ENCODE data around the gene KMT5B. TPM values are rescaled to one million over a fixed set of nuclear protein-coding genes. Genes with fewer than 3 reads are reported as not detected.

KMT5B gene
- polyA plus RNA-seq, 3 donors = 12.2 to 22.0 (median 19.5) TPM

GRCh38 chr11:68177877-68178276, 35.2 kb downstream of the KMT5B start:
- Histone ChIP-seq H3K9ac (ENCODE audit: insufficient read depth, low read length, poor library complexity, severe bottlenecking) (no peak overlapping the region), H3K79me2 (ENCODE audit: insufficient read depth, low read length) (no peaks in the 10 kb centered on the region), H3K9me3 (replicated peaks in 1 of 2; ENCODE audit: control insufficient read depth in 1 of 2, insufficient read depth in 1 of 2, low read length in 2 of 2) (no peaks in the 10 kb centered on the region), H3K4me2 (replicated peaks; ENCODE audit: extremely low read depth, low read length, poor library complexity, severe bottlenecking) (no peak overlapping the region), H3K27ac (ENCODE audit: low read depth in 1 of 2, low read length in 2 of 2) (no peak overlapping the region), H3K36me3 (replicated peaks in 1 of 2; ENCODE audit: control insufficient read depth in 1 of 2, insufficient read depth in 2 of 2, low read length in 2 of 2) (peaks cover 66 to 96% of the 10 kb centered on the region in 2 donors), H3K27me3 (ENCODE audit: control insufficient read depth in 2 of 2, insufficient read depth in 2 of 2, low read length in 2 of 2) (no peaks in the 10 kb centered on the region), H3K4me3 (replicated peaks in 1 of 3; ENCODE audit: low read depth in 2 of 3, low read length in 3 of 3) (no peak overlapping the region), H2AFZ (ENCODE audit: insufficient read depth, low read depth, low read length, poor library complexity, severe bottlenecking) (no peak overlapping the region), H4K20me1 (ENCODE audit: insufficient read depth, low read length) (peaks cover 5% of the 10 kb centered on the region), H3K4me1 (ENCODE audit: control insufficient read depth in 1 of 2, insufficient read depth in 2 of 2, low read length in 2 of 2) (no peaks in the 10 kb centered on the region)
- Mint-ChIP-seq H3K27ac (no peak overlapping the region), H3K4me3 (no peak overlapping the region), H3K36me3 (peaks cover 55 to 84% of the 10 kb centered on the region in 2 donors), H3K4me1 (peaks cover 3% of the 10 kb centered on the region), H3K9me3 (no peaks in the 10 kb centered on the region), H3K27me3 (ENCODE audit: low read depth in 3 of 3) (no peaks in the 10 kb centered on the region)
- 81% methylated on average over 4 of the region's 5 CpGs for WGBS (ENCODE audit: insufficient coverage)
- intact Hi-C loops (cut with micrococcal nuclease) = no loop called here
- no peak for DNase-seq
- TF ChIP-seq CTCF (IDR thresholded peaks at IDR 0.05) = no peak

GRCh38 chr11:68173926-68174325, 39.2 kb downstream of the KMT5B start:
- Histone ChIP-seq H2AFZ (ENCODE audit: insufficient read depth, low read depth, low read length, poor library complexity, severe bottlenecking) (no peak overlapping the region), H3K4me3 (replicated peaks in 1 of 3; ENCODE audit: low read depth in 2 of 3, low read length in 3 of 3) (no peak overlapping the region), H4K20me1 (ENCODE audit: insufficient read depth, low read length) (peaks cover 5% of the 10 kb centered on the region), H3K4me2 (replicated peaks; ENCODE audit: extremely low read depth, low read length, poor library complexity, severe bottlenecking) (no peak overlapping the region), H3K9ac (ENCODE audit: insufficient read depth, low read length, poor library complexity, severe bottlenecking) (no peak overlapping the region), H3K27me3 (ENCODE audit: control insufficient read depth in 2 of 2, insufficient read depth in 2 of 2, low read length in 2 of 2) (no peaks in the 10 kb centered on the region), H3K79me2 (ENCODE audit: insufficient read depth, low read length) (no peaks in the 10 kb centered on the region), H3K9me3 (replicated peaks in 1 of 2; ENCODE audit: control insufficient read depth in 1 of 2, insufficient read depth in 1 of 2, low read length in 2 of 2) (no peaks in the 10 kb centered on the region), H3K27ac (ENCODE audit: low read depth in 1 of 2, low read length in 2 of 2) (no peak overlapping the region), H3K4me1 (ENCODE audit: control insufficient read depth in 1 of 2, insufficient read depth in 2 of 2, low read length in 2 of 2) (no peaks in the 10 kb centered on the region), H3K36me3 (replicated peaks in 1 of 2; ENCODE audit: control insufficient read depth in 1 of 2, insufficient read depth in 2 of 2, low read length in 2 of 2) (peaks cover 85 to 100% of the 10 kb centered on the region in 2 donors)
- H3K9me3 Mint-ChIP-seq = no peaks in the 10 kb centered on the region
- WGBS (ENCODE audit: insufficient coverage) = 100% methylated on average over 2 of the region's 4 CpGs
- no peak overlapping the region for H3K27ac Mint-ChIP-seq
- H3K27me3 Mint-ChIP-seq (ENCODE audit: low read depth in 3 of 3) = no peaks in the 10 kb centered on the region
- intact Hi-C loops (cut with micrococcal nuclease) = no loop called here
- DNase-seq = no peak
- H3K36me3 Mint-ChIP-seq = peaks cover 72 to 96% of the 10 kb centered on the region in 2 donors
- no peak for TF ChIP-seq CTCF (IDR thresholded peaks at IDR 0.05)
- H3K4me3 Mint-ChIP-seq = no peak overlapping the region
- H3K4me1 Mint-ChIP-seq = peaks cover 3% of the 10 kb centered on the region
